HG02981 (cell line): ENCODE results near the gene SIRT7.
A peak's percentile ranks its signal among the peaks of the same experiment; 100 is the strongest.

Experiments used
- ATAC-seq: cut with Tn5 transposase; IDR thresholded peaks from one replicate; pipeline ENCODE4 v1.9.1; 2021; ENCODE audit warnings: mild to moderate bottlenecking, moderate library complexity; ENCODE audit not compliant: unreplicated experiment

Gene SIRT7

GRCh38 chr17:81917565-81918332 is at the start of gene SIRT7:
TSS of gene SIRT7 (minus strand) at chr17:81918176. CDS start at chr17:81918131, 45 bp downstream.
- peak; percentile 59 for ATAC-seq

- ATAC-seq: no peak
Measured at GRCh38 chr17:81967244-81967532, 49.2 kb upstream of the SIRT7 start.

GRCh38 chr17:81966343-81967243 is 48.6 kb upstream of the SIRT7 start:
- no peak for ATAC-seq

GRCh38 chr17:81964081-81964849 is 46.3 kb upstream of the SIRT7 start:
- ATAC-seq: no peak

- no peak for ATAC-seq
Measured at GRCh38 chr17:81962499-81963441, 44.8 kb upstream of the SIRT7 start.

GRCh38 chr17:81961521-81962498 is 43.8 kb upstream of the SIRT7 start:
- ATAC-seq: no peak

- ATAC-seq: no peak
Measured at GRCh38 chr17:81961087-81961511, 43.1 kb upstream of the SIRT7 start, which contains the start of gene NOTUM. TSS of gene NOTUM (minus strand) at chr17:81961187. CDS start at chr17:81960909, 278 bp downstream.

GRCh38 chr17:81960130-81960958 is 42.4 kb upstream of the SIRT7 start:
- ATAC-seq: no peak

GRCh38 chr17:81959362-81960129 is 41.6 kb upstream of the SIRT7 start:
- no peak for ATAC-seq

GRCh38 chr17:81958633-81959342 is 40.8 kb upstream of the SIRT7 start:
- ATAC-seq: no peak

- ATAC-seq: no peak
Measured at GRCh38 chr17:81957691-81958432, 39.9 kb upstream of the SIRT7 start.

GRCh38 chr17:81956607-81957589 is 38.9 kb upstream of the SIRT7 start:
- ATAC-seq: no peak

- ATAC-seq: no peak
Measured at GRCh38 chr17:81955756-81956544, 38.0 kb upstream of the SIRT7 start.
